Esophagus squamous epithelium (tissue), 5 donors: ENCODE measurements around the gene TP63. TPM values are rescaled to one million over a fixed set of nuclear protein-coding genes. Genes with fewer than 3 reads are reported as not detected.
A peak's percentile ranks its signal among the peaks of the same experiment; 100 is the strongest.

Experiments used
- DNase-seq: peaks from one replicate; lab custom pipeline; 2025; lab: John Stamatoyannopoulos, UW
- H3K27ac ChIP-seq, 4 donors: fragments of 200-600 bp; sonication (generic); one replicate each; pipeline ENCODE4 v1.5.1; 2016 to 2019; ENCODE audit warnings: mild to moderate bottlenecking in 1 of 4
- H3K27me3 ChIP-seq, 4 donors: fragments of 200-600 bp; sonication (generic); 1 replicate in 3 of 4; 2 replicates in 1 of 4; pipeline versions ENCODE4 v1.5.1 to v1.6.0; 2017 to 2021; ENCODE audit warnings: antibody characterized with exemption in 1 of 4
- H3K36me3 ChIP-seq, 3 donors: fragments of 200-600 bp; sonication (generic); one replicate each; pipeline ENCODE4 v1.5.1; 2016 to 2019
- H3K4me1 ChIP-seq, 3 donors: fragments of 200-600 bp; sonication (generic); one replicate each; pipeline ENCODE4 v1.5.1; 2017 to 2019
- H3K4me3 ChIP-seq, 4 donors: fragments of 200-600 bp; sonication (generic); 1 replicate in 3 of 4; 2 replicates in 1 of 4; pipeline ENCODE4 v1.5.1; 2016 to 2019; ENCODE audit warnings: mild to moderate bottlenecking in 2 of 4, moderate library complexity in 1 of 4
- H3K9me3 ChIP-seq, 3 donors: fragments of 200-600 bp; sonication (generic); one replicate each; pipeline ENCODE4 v1.5.1; 2016 to 2019
- CTCF ChIP-seq, 6 experiments: fragments of 450-650 bp in 4 of 6; fragments of 200-600 bp in 2 of 6; sonication (generic) in 2 of 6; IDR thresholded peaks; one replicate each; pipeline ENCODE4 v1.5.1; 2016 to 2019; ENCODE audit warnings: antibody characterized with exemption in 6 of 6, mild to moderate bottlenecking in 4 of 6, moderate library complexity in 4 of 6
- POLR2A ChIP-seq, 4 donors: fragments of 450-650 bp; IDR thresholded peaks; one replicate each; pipeline ENCODE4 v1.6.1; 2017; ENCODE audit warnings: antibody characterized with exemption in 4 of 4, mild to moderate bottlenecking in 4 of 4, moderate library complexity in 3 of 4
- WGBS, 2 donors: methylation state at CpG; one replicate each; pipeline ENCODE4 v1.1.5; 2018; 5-methylcytosine and 5-hydroxymethylcytosine counted together
- intact Hi-C: fragments of 100-400 bp; cut with DNase I; formaldehyde crosslinking; loops from one replicate; pipeline ENCODE4 v1.15.0; 2022
- total RNA-seq, 4 donors: library from RNA; depleted of rRNA; stranded (reverse); fragments of >200 nt; gene quantifications; one replicate each; pipeline ENCODE4 v1.1.0, GENCODE V29; 2016
- donor health status: DM: yes; HTN: yes; CAD: no.

TP63 gene
- total RNA-seq, 4 donors from 2014 or later = 111 to 162 (median 137) TPM

DNA sequence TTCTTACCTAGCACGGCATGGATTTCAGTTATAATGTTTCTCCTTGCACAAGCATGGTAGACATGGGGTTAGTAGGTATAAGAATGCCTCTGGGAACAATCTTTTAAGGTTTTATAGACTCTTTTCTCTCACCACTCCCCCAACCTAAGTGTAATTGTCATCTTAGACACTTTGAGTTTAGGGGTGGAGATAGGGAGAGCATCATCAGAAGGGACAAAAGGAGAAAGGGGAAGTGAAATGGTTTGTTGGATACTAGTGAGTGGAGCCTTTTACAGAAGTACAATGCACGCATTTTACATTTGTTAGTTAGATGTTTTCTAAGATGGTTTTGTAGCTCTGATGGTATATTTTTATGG is 189.2 kb downstream of the TP63 start:
- Histone ChIP-seq H3K4me3 (no peak overlapping the region), H3K4me1 (peaks cover 4 to 50% (median 7%) of the 10 kb centered on the region in 3 donors), H3K27me3 (no peaks in the 10 kb centered on the region), H3K36me3 (peaks cover 0 to 15% (median 0%) of the 10 kb centered on the region in 3 donors), H3K27ac (no peak overlapping the region), H3K9me3 (no peaks in the 10 kb centered on the region)
- 70 to 80% methylated on average over 2 of the region's 2 CpGs for WGBS, 2 donors
- TF ChIP-seq CTCF (IDR thresholded peaks at IDR 0.05) (no peak), POLR2A (IDR thresholded peaks at IDR 0.05) (no peak)
- intact Hi-C loops = no loop called here
- DNase-seq = no peak

- H3K36me3 ChIP-seq = peaks cover 0 to 15% (median 0%) of the 10 kb centered on the region in 3 donors
- H3K27me3 ChIP-seq = no peaks in the 10 kb centered on the region
- DNase-seq = no peak
- intact Hi-C loops = no loop called here
- no peak overlapping the region for H3K4me3 ChIP-seq
- H3K27ac ChIP-seq = peak overlapping the region in 1 of 4 donors; percentile 31
- peaks cover 4 to 57% (median 5%) of the 10 kb centered on the region in 3 donors for H3K4me1 ChIP-seq
- WGBS, 2 donors = 56 to 65% methylated on average over 4 of the region's 4 CpGs
- no peak for TF ChIP-seq POLR2A (IDR thresholded peaks at IDR 0.05)
- TF ChIP-seq CTCF (IDR thresholded peaks at IDR 0.05) = no peak
- no peaks in the 10 kb centered on the region for H3K9me3 ChIP-seq
Observed at GRCh38 chr3:189821262-189821661, 190.1 kb downstream of the TP63 start.

DNA sequence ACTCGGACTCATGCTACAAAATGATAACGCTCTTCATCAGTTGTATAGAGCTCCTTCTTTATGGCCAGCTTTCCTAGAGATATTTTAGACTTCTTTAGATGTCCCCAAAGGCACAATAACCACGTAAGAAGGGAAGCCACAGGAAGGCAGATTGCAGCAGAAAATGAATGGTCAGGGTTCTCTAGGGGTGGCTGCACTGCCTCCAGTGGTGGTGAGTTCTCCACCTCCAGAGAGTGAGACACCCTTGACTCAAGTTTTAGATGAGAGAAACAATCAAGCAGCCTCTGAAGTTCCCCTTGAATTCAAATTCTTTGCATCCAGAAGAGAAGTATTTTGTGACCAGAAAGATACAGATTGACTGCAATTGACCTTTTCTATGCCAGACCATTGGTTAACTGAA is 191.5 kb downstream of the TP63 start:
- intact Hi-C loops = no loop called here
- no peak for DNase-seq
- Histone ChIP-seq H3K27me3 (no peaks in the 10 kb centered on the region), H3K36me3 (peaks cover 0 to 19% (median 0%) of the 10 kb centered on the region in 3 donors), H3K9me3 (no peaks in the 10 kb centered on the region), H3K4me3 (no peak overlapping the region), H3K27ac (peak overlapping the region in 3 of 4 donors; percentile 81 to 89 (median 88)), H3K4me1 (peaks cover 4 to 57% (median 10%) of the 10 kb centered on the region in 3 donors)
- WGBS, 2 donors = 68 to 83% methylated on average over 3 of the region's 3 CpGs
- peak in 1 of 6 experiments; percentile 19 for TF ChIP-seq CTCF (IDR thresholded peaks at IDR 0.05)
- TF ChIP-seq POLR2A (IDR thresholded peaks at IDR 0.05) = no peak

- 16 to 20% methylated on average over 5 of the region's 5 CpGs for WGBS, 2 donors
- TF ChIP-seq POLR2A (IDR thresholded peaks at IDR 0.05) (no peak), CTCF (IDR thresholded peaks at IDR 0.05) (no peak)
- peaks cover 4 to 59% (median 10%) of the 10 kb centered on the region in 3 donors for H3K4me1 ChIP-seq
- intact Hi-C loops = no loop called here
- H3K27ac ChIP-seq = peak overlapping the region; percentile 81 to 89 (median 84)
- no peaks in the 10 kb centered on the region for H3K9me3 ChIP-seq
- peaks cover 0 to 19% (median 0%) of the 10 kb centered on the region in 3 donors for H3K36me3 ChIP-seq
- no peak overlapping the region for H3K4me3 ChIP-seq
- H3K27me3 ChIP-seq = no peaks in the 10 kb centered on the region
- DNase-seq = no peak
Observed at GRCh38 chr3:189824629-189825312, 193.6 kb downstream of the TP63 start.

DNA sequence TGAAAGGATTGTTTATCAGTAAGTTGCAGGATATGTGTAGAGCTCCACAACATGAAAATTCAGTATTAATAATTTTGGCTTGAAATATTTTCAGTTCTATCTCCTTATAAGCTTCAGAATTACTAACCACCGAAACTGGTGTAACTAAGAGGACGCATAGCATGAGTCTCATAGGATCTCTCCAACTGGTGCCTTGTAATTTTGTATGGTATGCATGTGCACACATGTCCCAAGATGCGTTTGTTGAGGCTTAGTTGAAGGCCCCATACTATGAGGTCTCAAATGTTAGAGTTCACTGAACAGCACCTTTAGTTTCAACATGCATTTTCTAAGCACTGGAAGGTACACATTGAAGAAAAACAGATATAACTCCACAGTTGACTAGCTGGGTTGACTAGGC is 195.4 kb downstream of the TP63 start:
- peaks cover 4 to 63% (median 10%) of the 10 kb centered on the region in 3 donors for H3K4me1 ChIP-seq
- no peak for TF ChIP-seq POLR2A (IDR thresholded peaks at IDR 0.05)
- no peak for TF ChIP-seq CTCF (IDR thresholded peaks at IDR 0.05)
- no peaks in the 10 kb centered on the region for H3K9me3 ChIP-seq
- WGBS, 2 donors = 54 to 67% methylated on average over 3 of the region's 3 CpGs
- intact Hi-C loops = no loop called here
- peak overlapping the region in 2 of 4 donors; percentile 88 to 89 for H3K27ac ChIP-seq
- H3K4me3 ChIP-seq = no peak overlapping the region
- peaks cover 0 to 23% (median 0%) of the 10 kb centered on the region in 3 donors for H3K36me3 ChIP-seq
- DNase-seq = no peak
- H3K27me3 ChIP-seq = no peaks in the 10 kb centered on the region
